Endothelial cell (in vitro differentiated cells): ENCODE measurements around the gene PLTP. TPM values are rescaled to one million over a fixed set of nuclear protein-coding genes. Genes with fewer than 3 reads are reported as not detected.
A peak's percentile ranks its signal among the peaks of the same experiment; 100 is the strongest.
"Not testable (repeated sequence)": the region's sequence is repeated elsewhere in the genome, so short reads cannot be mapped to it uniquely, and the experiment has no call there.

ENCODE experiments used
- DNase-seq: peaks from one replicate; pipeline ENCODE4 v3.0.0; 2021; ENCODE audit warnings: low spot score
- H3K27ac Mint-ChIP-seq: one replicate; pipeline ENCODE4 v1.8.0; 2021; ENCODE audit warnings: mixed read lengths, inconsistent platforms; ENCODE audit not compliant: unreplicated experiment
- H3K27me3 Mint-ChIP-seq: one replicate; pipeline ENCODE4 v1.8.0; 2021; ENCODE audit warnings: mild to moderate bottlenecking, moderate library complexity, mixed read lengths, inconsistent platforms; ENCODE audit not compliant: unreplicated experiment
- H3K36me3 Mint-ChIP-seq: one replicate; pipeline ENCODE4 v1.8.0; 2021; ENCODE audit warnings: mild to moderate bottlenecking, low read depth, mixed read lengths, inconsistent platforms; ENCODE audit not compliant: unreplicated experiment
- H3K4me1 Mint-ChIP-seq: one replicate; pipeline ENCODE4 v1.8.0; 2021; ENCODE audit warnings: mild to moderate bottlenecking, mixed read lengths, inconsistent platforms; ENCODE audit not compliant: unreplicated experiment
- H3K4me3 Mint-ChIP-seq: one replicate; pipeline ENCODE4 v1.8.0; 2021; ENCODE audit warnings: mild to moderate bottlenecking, mixed read lengths, inconsistent platforms; ENCODE audit not compliant: unreplicated experiment
- H3K9me3 Mint-ChIP-seq: one replicate; pipeline ENCODE4 v1.8.0; 2021; ENCODE audit warnings: mixed read lengths, inconsistent platforms; ENCODE audit not compliant: unreplicated experiment
- total RNA-seq: library from RNA; stranded (reverse); fragmentation: NEBNext Ultra II Directional; extraction: Animal tissue kit (Norgen Biotek cat#: 25700); gene quantifications from one replicate; pipeline ENCODE4 v1.2.1, GENCODE V29; 2021; ENCODE audit not compliant: unreplicated experiment
- TF ChIP-seq, protein P1 (sequence below): fragments of 200-600 bp; sonication (generic); IDR thresholded peaks from one replicate; pipeline ENCODE4 v1.5.0; 2021; ENCODE audit warnings: antibody characterized with exemption; ENCODE audit not compliant: unreplicated experiment

PLTP gene
- total RNA-seq, 1 donor from 2014 or later, result 41.3 TPM

- DNase-seq, result no peak
- H3K27me3 Mint-ChIP-seq, result peaks cover 4% of the 10 kb centered on the region
- H3K36me3 Mint-ChIP-seq, result peaks cover 38% of the 10 kb centered on the region
- TF ChIP-seq, protein P1, sequence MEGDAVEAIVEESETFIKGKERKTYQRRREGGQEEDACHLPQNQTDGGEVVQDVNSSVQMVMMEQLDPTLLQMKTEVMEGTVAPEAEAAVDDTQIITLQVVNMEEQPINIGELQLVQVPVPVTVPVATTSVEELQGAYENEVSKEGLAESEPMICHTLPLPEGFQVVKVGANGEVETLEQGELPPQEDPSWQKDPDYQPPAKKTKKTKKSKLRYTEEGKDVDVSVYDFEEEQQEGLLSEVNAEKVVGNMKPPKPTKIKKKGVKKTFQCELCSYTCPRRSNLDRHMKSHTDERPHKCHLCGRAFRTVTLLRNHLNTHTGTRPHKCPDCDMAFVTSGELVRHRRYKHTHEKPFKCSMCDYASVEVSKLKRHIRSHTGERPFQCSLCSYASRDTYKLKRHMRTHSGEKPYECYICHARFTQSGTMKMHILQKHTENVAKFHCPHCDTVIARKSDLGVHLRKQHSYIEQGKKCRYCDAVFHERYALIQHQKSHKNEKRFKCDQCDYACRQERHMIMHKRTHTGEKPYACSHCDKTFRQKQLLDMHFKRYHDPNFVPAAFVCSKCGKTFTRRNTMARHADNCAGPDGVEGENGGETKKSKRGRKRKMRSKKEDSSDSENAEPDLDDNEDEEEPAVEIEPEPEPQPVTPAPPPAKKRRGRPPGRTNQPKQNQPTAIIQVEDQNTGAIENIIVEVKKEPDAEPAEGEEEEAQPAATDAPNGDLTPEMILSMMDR, result no peak
- H3K27ac Mint-ChIP-seq, result no peak overlapping the region
- no peaks in the 10 kb centered on the region for H3K4me1 Mint-ChIP-seq
- no peak overlapping the region for H3K4me3 Mint-ChIP-seq
- no peaks in the 10 kb centered on the region for H3K9me3 Mint-ChIP-seq
Measured at GRCh38 chr20:45957021-45957941, 45.3 kb upstream of the PLTP start.

- H3K4me3 Mint-ChIP-seq, H3K9me3 Mint-ChIP-seq, H3K27ac Mint-ChIP-seq, DNase-seq, H3K4me1 Mint-ChIP-seq: not testable (repeated sequence)
- Mint-ChIP-seq H3K36me3 (peaks cover 41% of the 10 kb centered on the region), H3K27me3 (peaks cover 10% of the 10 kb centered on the region)
Measured at GRCh38 chr20:45956326-45956725, 44.4 kb upstream of the PLTP start.

DNA sequence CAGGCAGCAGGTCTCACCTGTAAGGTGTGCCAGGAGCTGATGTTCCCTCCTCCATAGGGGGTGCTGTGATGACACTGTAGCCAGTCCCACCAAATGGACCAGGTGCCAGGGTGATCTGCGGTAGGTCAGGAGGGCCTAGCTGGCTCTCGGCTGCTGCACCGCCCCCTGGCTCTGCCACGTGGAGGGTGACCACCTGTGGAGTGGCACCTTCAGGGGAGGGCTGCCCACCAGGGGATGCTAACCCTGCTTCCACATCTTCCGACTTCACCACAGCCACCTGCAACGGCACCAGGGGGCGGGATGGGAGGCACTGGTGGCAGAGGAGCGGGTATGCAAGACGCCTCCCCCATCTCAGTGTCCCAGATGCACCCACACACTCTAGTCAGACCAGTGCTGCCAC is 41.7 kb upstream of the PLTP start:
- TF ChIP-seq, protein P1, result no peak
- peaks cover 13% of the 10 kb centered on the region for H3K27me3 Mint-ChIP-seq
- peaks cover 31% of the 10 kb centered on the region for H3K36me3 Mint-ChIP-seq
- H3K27ac Mint-ChIP-seq, result no peak overlapping the region
- H3K4me1 Mint-ChIP-seq, result no peaks in the 10 kb centered on the region
- DNase-seq, result no peak
- no peak overlapping the region for H3K4me3 Mint-ChIP-seq
- no peaks in the 10 kb centered on the region for H3K9me3 Mint-ChIP-seq

DNA sequence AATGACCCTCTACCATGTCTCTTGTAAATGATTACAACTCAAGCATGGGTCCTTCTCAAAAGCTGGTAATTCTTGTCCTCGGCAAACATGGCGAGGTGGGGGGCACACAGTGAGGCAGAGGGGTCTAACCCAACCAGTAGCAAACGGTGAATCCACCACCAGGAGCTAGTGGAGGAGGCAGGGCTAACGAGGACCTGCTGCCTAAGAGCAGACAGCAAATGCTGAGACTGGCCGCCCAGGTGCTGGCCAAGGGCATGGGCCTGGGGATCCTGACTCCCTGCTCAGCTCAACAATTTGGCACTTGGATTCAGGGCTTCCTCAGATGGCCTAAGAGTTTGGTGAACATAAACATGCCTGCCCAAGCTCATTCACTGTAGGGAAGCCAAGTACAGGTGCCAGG is 40.9 kb upstream of the PLTP start:
- TF ChIP-seq, protein P1, result no peak
- Mint-ChIP-seq H3K9me3 (no peaks in the 10 kb centered on the region), H3K36me3 (peaks cover 24% of the 10 kb centered on the region), H3K4me3 (no peak overlapping the region), H3K4me1 (no peaks in the 10 kb centered on the region), H3K27ac (no peak overlapping the region), H3K27me3 (peaks cover 12% of the 10 kb centered on the region)
- no peak for DNase-seq

DNA sequence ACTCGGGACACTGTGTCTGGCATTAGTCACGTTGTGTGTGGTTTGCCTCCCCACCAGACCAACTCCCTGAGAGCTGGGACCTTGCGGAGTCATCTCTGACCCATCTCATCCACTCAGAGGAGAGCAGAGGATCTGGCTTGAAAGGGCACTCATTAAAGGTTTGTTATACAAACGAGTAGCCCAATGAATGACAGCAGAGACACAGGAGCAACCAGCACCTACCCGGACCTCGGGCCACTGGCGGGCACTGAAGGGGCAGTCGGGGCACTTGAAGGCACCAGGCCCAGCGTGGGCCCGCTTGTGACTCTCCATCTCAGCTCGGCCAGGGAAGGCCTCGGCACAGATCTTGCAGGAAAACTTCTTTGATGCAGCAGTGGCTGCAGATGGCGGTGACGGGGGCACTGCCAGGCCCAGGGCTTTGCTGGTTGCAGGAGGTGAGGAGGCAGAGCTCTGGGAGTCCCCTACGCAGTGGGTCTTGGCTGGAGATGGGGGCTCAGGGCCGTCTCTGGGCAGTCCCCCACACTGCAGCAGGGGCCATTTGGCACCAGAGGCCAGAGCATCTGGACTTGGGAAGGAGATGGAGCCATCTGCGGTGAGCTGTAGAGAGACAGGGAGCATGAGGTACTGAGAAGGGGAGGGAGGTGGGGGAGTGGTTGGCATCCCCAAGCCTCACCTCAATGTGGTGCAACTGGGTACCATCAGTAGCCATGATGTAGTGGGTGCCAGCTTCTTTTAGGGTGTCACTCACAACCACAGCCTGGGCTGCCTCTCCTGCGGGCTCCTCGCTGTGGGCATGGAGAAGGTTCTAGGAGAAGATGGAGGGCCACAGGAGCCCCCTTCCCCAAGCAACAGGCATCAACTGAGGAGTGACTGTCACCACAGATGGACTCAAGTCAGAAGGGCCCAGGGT is 40.2 kb upstream of the PLTP start:
- Mint-ChIP-seq H3K9me3 (no peaks in the 10 kb centered on the region), H3K36me3 (peaks cover 21% of the 10 kb centered on the region), H3K27ac (peak overlapping the region; percentile 30), H3K4me3 (peak overlapping the region; percentile 40), H3K4me1 (no peaks in the 10 kb centered on the region), H3K27me3 (peaks cover 12% of the 10 kb centered on the region)
- TF ChIP-seq, protein P1, result no peak
- no peak for DNase-seq
